Urothelium cell line (cell line): ENCODE results near the gene TTLL13.
"Not testable (repeated sequence)": the region's sequence is repeated elsewhere in the genome, so short reads cannot be mapped to it uniquely, and the experiment has no call there.

ENCODE experiments used
- DNase-seq: peaks from one replicate; pipeline ENCODE4 v3.0.0; 2011; ENCODE audit warnings: low spot score, mixed read lengths
- FAIRE-seq: peaks from 2 replicates; lab custom pipeline; 2011; peaks lifted over from hg19 to GRCh38; lab: Jason Lieb, UNC

The TTLL13 gene

GRCh38 chr15:90233387-90234095 is 15.8 kb upstream of the TTLL13 start, which contains the start of gene CIB1:
Gene CIB1 (minus strand): TSS chr15:90233941. CDS start chr15:90233885, 56 bp downstream.
- peak; percentile 99 for DNase-seq
- FAIRE-seq, result no peak

- FAIRE-seq (no peak), DNase-seq (no peak)
These were observed 15.0 kb upstream of the TTLL13 start, which contains the start of gene GDPGP1 for GRCh38 chr15:90234096-90234988. Gene GDPGP1 (plus strand): TSS chr15:90234209. CDS start chr15:90240909, 6,700 bp downstream.

GRCh38 chr15:90239371-90239770 is 10.0 kb upstream of the TTLL13 start:
- FAIRE-seq, result no peak
- no peak for DNase-seq

- DNase-seq, result no peak
- no peak for FAIRE-seq
These were observed 8.5 kb upstream of the TTLL13 start for GRCh38 chr15:90240856-90241255.

GRCh38 chr15:90241343-90242192 is 7.8 kb upstream of the TTLL13 start:
- no peak for FAIRE-seq
- no peak for DNase-seq

GRCh38 chr15:90243943-90244639 is 5.3 kb upstream of the TTLL13 start:
- no peak for FAIRE-seq
- DNase-seq, result no peak

- no peak for FAIRE-seq
- DNase-seq, result no peak
These were observed 560 bp upstream of the TTLL13 start for GRCh38 chr15:90248789-90249202.

- FAIRE-seq (no peak), DNase-seq (no peak)
These were observed 8.4 kb downstream of the TTLL13 start for GRCh38 chr15:90257776-90258175.

GRCh38 chr15:90259524-90259923 is 10.2 kb downstream of the TTLL13 start:
- no peak for DNase-seq
- no peak for FAIRE-seq

GRCh38 chr15:90260731-90261130 is 11.4 kb downstream of the TTLL13 start:
- not testable (repeated sequence) for FAIRE-seq, DNase-seq

- DNase-seq (no peak), FAIRE-seq (no peak)
These were observed 12.5 kb downstream of the TTLL13 start for GRCh38 chr15:90261811-90262210.

GRCh38 chr15:90262426-90262825 is 13.1 kb downstream of the TTLL13 start:
- no peak for FAIRE-seq
- DNase-seq, result no peak

GRCh38 chr15:90264671-90265070 is 15.3 kb downstream of the TTLL13 start:
- FAIRE-seq (no peak), DNase-seq (peak; percentile 34)

- FAIRE-seq, result peak; percentile 86
- peak; percentile 91 for DNase-seq
These were observed 16.1 kb downstream of the TTLL13 start, which contains the start of gene NGRN for GRCh38 chr15:90265271-90266060. Gene NGRN (plus strand): TSS chr15:90265672. CDS start chr15:90265713, 41 bp downstream.

- FAIRE-seq, result no peak
- DNase-seq, result peak; percentile 13
These were observed 16.7 kb downstream of the TTLL13 start for GRCh38 chr15:90266061-90266431.

- DNase-seq (no peak), FAIRE-seq (no peak)
These were observed 17.1 kb downstream of the TTLL13 start for GRCh38 chr15:90266485-90266884.

- no peak for FAIRE-seq
- no peak for DNase-seq
These were observed 19.1 kb downstream of the TTLL13 start for GRCh38 chr15:90268415-90268814.

- FAIRE-seq (no peak), DNase-seq (no peak)
These were observed 21.3 kb downstream of the TTLL13 start for GRCh38 chr15:90270502-90271150.
